Mononuclear cell (primary cell): ENCODE data around the gene KCNJ10. TPM values are rescaled to one million over a fixed set of nuclear protein-coding genes. Genes with fewer than 3 reads are reported as not detected.
"Not testable (repeated sequence)": the region's sequence is repeated elsewhere in the genome, so short reads cannot be mapped to it uniquely, and the experiment has no call there.

Experiments
- H3K27me3 ChIP-seq: 2 replicates; pipeline ENCODE4 v1.6.0; 2011; ENCODE audit warnings: low read length, control low read depth; ENCODE audit not compliant: insufficient read depth
- H3K4me1 ChIP-seq: 2 replicates; pipeline ENCODE4 v1.5.1; 2011; ENCODE audit warnings: mild to moderate bottlenecking, low read length, control low read depth; ENCODE audit not compliant: insufficient read depth
- H3K4me3 ChIP-seq: 2 replicates; pipeline ENCODE4 v1.5.1; 2011; ENCODE audit warnings: mild to moderate bottlenecking, low read length, moderate library complexity
- H3K9me3 ChIP-seq: 2 replicates; pipeline ENCODE4 v1.5.1; 2011; ENCODE audit warnings: low read depth, mild to moderate bottlenecking, control low read depth, low read length
- total RNA-seq: library from RNA; depleted of rRNA; stranded (reverse); fragments of >200 nt; gene quantifications from one replicate; pipeline ENCODE4 v1.2.3, GENCODE V29; 2012

KCNJ10 gene
- total RNA-seq, 1 donor = not detected

- Histone ChIP-seq H3K27me3 (no peaks in the 10 kb centered on the region), H3K4me3 (no peak overlapping the region), H3K9me3 (no peaks in the 10 kb centered on the region), H3K4me1 (peaks cover 7% of the 10 kb centered on the region)
These were observed 7.8 kb downstream of the KCNJ10 start for GRCh38 chr1:160062230-160062532.

- peaks cover 7% of the 10 kb centered on the region for H3K4me1 ChIP-seq
- no peaks in the 10 kb centered on the region for H3K9me3 ChIP-seq
- no peaks in the 10 kb centered on the region for H3K27me3 ChIP-seq
- no peak overlapping the region for H3K4me3 ChIP-seq
These were observed 8.4 kb downstream of the KCNJ10 start for GRCh38 chr1:160061369-160062229.

GRCh38 chr1:160058087-160058486, 11.9 kb downstream of the KCNJ10 start:
- no peaks in the 10 kb centered on the region for H3K9me3 ChIP-seq
- H3K4me1 ChIP-seq = no peaks in the 10 kb centered on the region
- no peak overlapping the region for H3K4me3 ChIP-seq
- no peaks in the 10 kb centered on the region for H3K27me3 ChIP-seq

- H3K4me3 ChIP-seq = no peak overlapping the region
- H3K9me3 ChIP-seq = no peaks in the 10 kb centered on the region
- H3K4me1 ChIP-seq = no peaks in the 10 kb centered on the region
- H3K27me3 ChIP-seq = peaks cover 3% of the 10 kb centered on the region
These were observed 13.3 kb downstream of the KCNJ10 start for GRCh38 chr1:160056648-160057169.

- Histone ChIP-seq H3K27me3 (peaks cover 3% of the 10 kb centered on the region), H3K4me1 (no peaks in the 10 kb centered on the region), H3K4me3 (no peak overlapping the region), H3K9me3 (no peaks in the 10 kb centered on the region)
These were observed 16.2 kb downstream of the KCNJ10 start for GRCh38 chr1:160053548-160054365.

- H3K9me3 ChIP-seq = no peaks in the 10 kb centered on the region
- peaks cover 3% of the 10 kb centered on the region for H3K27me3 ChIP-seq
- no peak overlapping the region for H3K4me3 ChIP-seq
- H3K4me1 ChIP-seq = no peaks in the 10 kb centered on the region
These were observed 17.0 kb downstream of the KCNJ10 start for GRCh38 chr1:160052936-160053335.

GRCh38 chr1:160050619-160051018, 19.3 kb downstream of the KCNJ10 start:
- Histone ChIP-seq H3K27me3 (peaks cover 3% of the 10 kb centered on the region), H3K9me3 (no peaks in the 10 kb centered on the region), H3K4me3 (no peak overlapping the region), H3K4me1 (peaks cover 9% of the 10 kb centered on the region)

GRCh38 chr1:160050182-160050581, 19.8 kb downstream of the KCNJ10 start:
- H3K9me3 ChIP-seq, H3K27me3 ChIP-seq, H3K4me1 ChIP-seq, H3K4me3 ChIP-seq: not testable (repeated sequence)

- H3K9me3 ChIP-seq = no peaks in the 10 kb centered on the region
- H3K4me1 ChIP-seq = peaks cover 9% of the 10 kb centered on the region
- H3K4me3 ChIP-seq = no peak overlapping the region
- peaks cover 3% of the 10 kb centered on the region for H3K27me3 ChIP-seq
These were observed 20.9 kb downstream of the KCNJ10 start for GRCh38 chr1:160049101-160049500.

- no peaks in the 10 kb centered on the region for H3K9me3 ChIP-seq
- peaks cover 3% of the 10 kb centered on the region for H3K27me3 ChIP-seq
- H3K4me3 ChIP-seq = no peak overlapping the region
These were observed 21.6 kb downstream of the KCNJ10 start for GRCh38 chr1:160048335-160048734.

GRCh38 chr1:160047111-160047991, 22.6 kb downstream of the KCNJ10 start:
- no peaks in the 10 kb centered on the region for H3K9me3 ChIP-seq
- no peak overlapping the region for H3K4me3 ChIP-seq
- no peaks in the 10 kb centered on the region for H3K27me3 ChIP-seq
- peaks cover 9% of the 10 kb centered on the region for H3K4me1 ChIP-seq

More at GRCh38 chr1:160048335-160048734, 21.6 kb downstream of the KCNJ10 start:
- H3K4me1 ChIP-seq = peaks cover 9% of the 10 kb centered on the region

GRCh38 chr1:160046494-160047110, 23.4 kb downstream of the KCNJ10 start:
- peaks cover 9% of the 10 kb centered on the region for H3K4me1 ChIP-seq
- H3K4me3 ChIP-seq = no peak overlapping the region
- no peaks in the 10 kb centered on the region for H3K9me3 ChIP-seq
- H3K27me3 ChIP-seq = no peaks in the 10 kb centered on the region

- no peak overlapping the region for H3K4me3 ChIP-seq
- no peaks in the 10 kb centered on the region for H3K27me3 ChIP-seq
- H3K4me1 ChIP-seq = peaks cover 9% of the 10 kb centered on the region
- no peaks in the 10 kb centered on the region for H3K9me3 ChIP-seq
These were observed 24.3 kb downstream of the KCNJ10 start for GRCh38 chr1:160045653-160046052.

GRCh38 chr1:160043543-160043942, 26.4 kb downstream of the KCNJ10 start:
- H3K4me1 ChIP-seq = peaks cover 9% of the 10 kb centered on the region
- no peak overlapping the region for H3K4me3 ChIP-seq
- H3K27me3 ChIP-seq = no peaks in the 10 kb centered on the region
- no peaks in the 10 kb centered on the region for H3K9me3 ChIP-seq
